HG02759 (cell line): Measurements from ENCODE around the gene GPR132.

Experiments used
- ATAC-seq: cut with Tn5 transposase; IDR thresholded peaks from one replicate; pipeline ENCODE4 v1.9.1; 2021; ENCODE audit warnings: mild to moderate bottlenecking, moderate library complexity; ENCODE audit not compliant: unreplicated experiment

The GPR132 gene

GRCh38 chr14:105005929-105006830 is 59.0 kb downstream of the GPR132 start:
- ATAC-seq: no peak

GRCh38 chr14:105005329-105005928 is 59.8 kb downstream of the GPR132 start:
- no peak for ATAC-seq
